HepG2 (cell line): Measurements from ENCODE around the gene PRICKLE2. TPM values are rescaled to one million over a fixed set of nuclear protein-coding genes. Genes with fewer than 3 reads are reported as not detected.
A peak's percentile ranks its signal among the peaks of the same experiment; 100 is the strongest.

ENCODE experiments used
- ATAC-seq: fragments of 200-7000 bp; cut with Tn5 transposase; 3 replicates; pipeline ENCODE4 v1.9.1; 2020; ENCODE audit warnings: mild to moderate bottlenecking, moderate library complexity
- BruUV-seq: library from RNA; stranded (reverse); fragments of 400-500 nt; replicated peaks from 2 replicates; lab custom pipeline; 2021; lab: Mats Ljungman, UMichigan
- CTCF ChIA-PET: fragments of 300-600 bp; formaldehyde crosslinking; extraction: SDS; loops from one replicate; lab custom pipeline; 2021; ENCODE audit warnings: low total read pairs, inconsistent platforms, low intra/inter-chr PET ratio; lab: Yijun Ruan, JAX
- POLR2A ChIA-PET: fragments of 350-600 bp; sonication (Branson Sonifier 250); formaldehyde crosslinking; loops from one replicate; lab custom pipeline; 2020; ENCODE audit warnings: antibody characterized with exemption, inconsistent platforms; lab: Yijun Ruan, JAX
- DNase-seq: peaks from one replicate; pipeline ENCODE4 v3.0.0-alpha.2; 2015; ENCODE audit warnings: low spot score
- FAIRE-seq: peaks from 3 replicates; lab custom pipeline; 2011; peaks lifted over from hg19 to GRCh38; lab: Jason Lieb, UNC
- H2AFZ ChIP-seq: one replicate; pipeline ENCODE4 v1.6.1; 2011; ENCODE audit warnings: low read length, inconsistent platforms
- H3K27ac ChIP-seq: fragments of 300-600 bp; 3 replicates; pipeline ENCODE4 v1.8.0; 2011; ENCODE audit warnings: mixed run types, mild to moderate bottlenecking, mixed read lengths, low read length, inconsistent platforms; ENCODE audit not compliant: insufficient read depth; ENCODE audit errors: extremely low read length
- H3K27me3 ChIP-seq, 2 experiments: fragments of 200-600 bp in 1 of 2; 2 replicates in 1 of 2; 3 replicates in 1 of 2; pipeline versions ENCODE4 v1.6.0 to v1.8.0; 2011; ENCODE audit warnings: low read length in 2 of 2, mild to moderate bottlenecking in 2 of 2, moderate library complexity in 2 of 2, inconsistent platforms in 1 of 2; ENCODE audit not compliant: insufficient read depth in 2 of 2, control insufficient read depth in 1 of 2
- H3K36me3 ChIP-seq, 2 experiments: fragments of 200-600 bp in 1 of 2; replicated peaks in 1 of 2; 2 replicates in 1 of 2; 3 replicates in 1 of 2; pipeline versions ENCODE4 v1.5.1 to v1.8.0; 2011; ENCODE audit warnings: low read length in 2 of 2, inconsistent platforms in 1 of 2; ENCODE audit not compliant: insufficient read depth in 2 of 2, control insufficient read depth in 1 of 2
- H3K4me1 ChIP-seq: 2 replicates; pipeline ENCODE4 v1.5.1; 2012; ENCODE audit warnings: low read length, inconsistent platforms; ENCODE audit not compliant: insufficient read depth
- H3K4me2 ChIP-seq: 2 replicates; pipeline ENCODE4 v1.6.0; 2011; ENCODE audit warnings: low read depth, low read length, inconsistent platforms
- H3K4me3 ChIP-seq, 3 experiments: fragments of 200-600 bp in 1 of 3; sonication (generic), shearing (Covaris generic) in 1 of 3; replicated peaks in 1 of 3; 2 replicates each; pipeline ENCODE4 v1.5.1; 2011 to 2016; ENCODE audit warnings: low read length in 3 of 3, inconsistent platforms in 2 of 3, low read depth in 2 of 3, mild to moderate bottlenecking in 2 of 3, control low read depth in 1 of 3, mixed read lengths in 1 of 3; ENCODE audit not compliant: insufficient read depth in 1 of 3
- H3K79me2 ChIP-seq: one replicate; pipeline ENCODE4 v1.6.1; 2011; ENCODE audit warnings: low read length, inconsistent platforms; ENCODE audit not compliant: insufficient read depth
- H3K9ac ChIP-seq: 2 replicates; pipeline ENCODE4 v1.6.0; 2011; ENCODE audit warnings: mild to moderate bottlenecking, low read depth, low read length, inconsistent platforms; ENCODE audit not compliant: insufficient read depth
- H3K9me3 ChIP-seq: 2 replicates; pipeline ENCODE4 v1.5.1; 2012; ENCODE audit warnings: mild to moderate bottlenecking, low read length
- H4K20me1 ChIP-seq: 2 replicates; pipeline ENCODE4 v1.6.0; 2011; ENCODE audit warnings: inconsistent platforms, mild to moderate bottlenecking, low read length, moderate library complexity; ENCODE audit not compliant: insufficient read depth
- NCOA2 ChIP-seq: sonication (generic); formaldehyde crosslinking; IDR thresholded peaks from 2 replicates; pipeline ENCODE4 v1.8.0; 2022; ENCODE audit warnings: inconsistent platforms
- TCF7L2 ChIP-seq: IDR thresholded peaks from 2 replicates; pipeline ENCODE4 v1.6.1; 2011; ENCODE audit warnings: mild to moderate bottlenecking, low read depth, low read length, moderate library complexity
- ZNF652 ChIP-seq: IDR thresholded peaks from 2 replicates; pipeline ENCODE4 v1.6.1; 2016; ENCODE audit warnings: low read depth, borderline replicate concordance
- WGBS: methylation state at CpG from one replicate; pipeline ENCODE4 v1.1.6; 2017; ENCODE audit warnings: low lambda C conversion rate; 5-methylcytosine and 5-hydroxymethylcytosine counted together
- in situ Hi-C: cut with HindIII; loops from 2 replicates; pipeline ENCODE4 v1.10.0; 2017; ENCODE audit warnings: low pct_unique_long_range_greater_than_20kb; ENCODE audit not compliant: extremely low pct_ligation_motif_present
- intact Hi-C: fragments of 100-400 bp; cut with micrococcal nuclease; formaldehyde crosslinking; loops from one replicate; pipeline ENCODE4 v1.10.0; 2022; ENCODE audit not compliant: unreplicated experiment
- polyA plus RNA-seq, 8 experiments: library from polyadenylated mRNA; depleted of rRNA in 3 of 8; stranded (reverse) in 7 of 8; unstranded in 1 of 8; fragments of >200 nt; fragmentation: Illumina TruSeq in 4 of 8; extraction: Trizol in 4 of 8; gene quantifications; 2 replicates each; pipeline versions ENCODE4 v1.2.1 to v1.2.3, GENCODE V29; 2011 to 2016; ENCODE audit warnings: low read depth in 4 of 8, missing spikeins in 1 of 8, mixed read lengths in 1 of 8; ENCODE audit not compliant: insufficient read depth in 1 of 8
- total RNA-seq, 5 experiments: library from RNA; depleted of rRNA; stranded (reverse); fragments of >200 nt; fragmentation: Illumina TruSeq; extraction: Trizol; gene quantifications; 2 replicates each; pipeline ENCODE4 v1.2.3, GENCODE V29; 2016; ENCODE audit warnings: low read depth in 1 of 5
- TF ChIP-seq, protein P1 (sequence below): IDR thresholded peaks from 2 replicates; pipeline ENCODE4 v1.6.1; 2016; ENCODE audit warnings: low read depth, missing genetic modification reagents, missing compliant biosample characterization

PRICKLE2 gene
- total and polyA plus RNA-seq, 2 of the 13 experiments (the other 11 are each of a cell fraction or from before 2014, with no cell fraction given): 0.01 to 0.07 TPM

- H3K4me2 ChIP-seq: no peak overlapping the region
- CTCF ChIA-PET: no interaction called here
- H3K27me3 ChIP-seq: no peaks in the 10 kb centered on the region; a peak in 1 of 5 replicates
- intact Hi-C loops (no loop called here), in situ Hi-C loops (no loop called here)
- no peak overlapping the region for H3K9ac ChIP-seq
- BruUV-seq: no TSS peak
- no peaks in the 10 kb centered on the region for H3K9me3 ChIP-seq
- DNase-seq (no peak), ATAC-seq (no peak), FAIRE-seq (no peak)
- WGBS: 19% methylated on average over 2 of the region's 2 CpGs
- H3K4me1 ChIP-seq: peaks cover 38% of the 10 kb centered on the region
- H3K36me3 ChIP-seq: no peaks in the 10 kb centered on the region
- no peaks in the 10 kb centered on the region for H3K79me2 ChIP-seq
- no peak overlapping the region for H2AFZ ChIP-seq
- H3K27ac ChIP-seq: no peak overlapping the region
- H3K4me3 ChIP-seq: no peak overlapping the region
- no peaks in the 10 kb centered on the region for H4K20me1 ChIP-seq
- POLR2A ChIA-PET: no interaction called here
- TF ChIP-seq TCF7L2: no peak
- TF ChIP-seq, protein P1, sequence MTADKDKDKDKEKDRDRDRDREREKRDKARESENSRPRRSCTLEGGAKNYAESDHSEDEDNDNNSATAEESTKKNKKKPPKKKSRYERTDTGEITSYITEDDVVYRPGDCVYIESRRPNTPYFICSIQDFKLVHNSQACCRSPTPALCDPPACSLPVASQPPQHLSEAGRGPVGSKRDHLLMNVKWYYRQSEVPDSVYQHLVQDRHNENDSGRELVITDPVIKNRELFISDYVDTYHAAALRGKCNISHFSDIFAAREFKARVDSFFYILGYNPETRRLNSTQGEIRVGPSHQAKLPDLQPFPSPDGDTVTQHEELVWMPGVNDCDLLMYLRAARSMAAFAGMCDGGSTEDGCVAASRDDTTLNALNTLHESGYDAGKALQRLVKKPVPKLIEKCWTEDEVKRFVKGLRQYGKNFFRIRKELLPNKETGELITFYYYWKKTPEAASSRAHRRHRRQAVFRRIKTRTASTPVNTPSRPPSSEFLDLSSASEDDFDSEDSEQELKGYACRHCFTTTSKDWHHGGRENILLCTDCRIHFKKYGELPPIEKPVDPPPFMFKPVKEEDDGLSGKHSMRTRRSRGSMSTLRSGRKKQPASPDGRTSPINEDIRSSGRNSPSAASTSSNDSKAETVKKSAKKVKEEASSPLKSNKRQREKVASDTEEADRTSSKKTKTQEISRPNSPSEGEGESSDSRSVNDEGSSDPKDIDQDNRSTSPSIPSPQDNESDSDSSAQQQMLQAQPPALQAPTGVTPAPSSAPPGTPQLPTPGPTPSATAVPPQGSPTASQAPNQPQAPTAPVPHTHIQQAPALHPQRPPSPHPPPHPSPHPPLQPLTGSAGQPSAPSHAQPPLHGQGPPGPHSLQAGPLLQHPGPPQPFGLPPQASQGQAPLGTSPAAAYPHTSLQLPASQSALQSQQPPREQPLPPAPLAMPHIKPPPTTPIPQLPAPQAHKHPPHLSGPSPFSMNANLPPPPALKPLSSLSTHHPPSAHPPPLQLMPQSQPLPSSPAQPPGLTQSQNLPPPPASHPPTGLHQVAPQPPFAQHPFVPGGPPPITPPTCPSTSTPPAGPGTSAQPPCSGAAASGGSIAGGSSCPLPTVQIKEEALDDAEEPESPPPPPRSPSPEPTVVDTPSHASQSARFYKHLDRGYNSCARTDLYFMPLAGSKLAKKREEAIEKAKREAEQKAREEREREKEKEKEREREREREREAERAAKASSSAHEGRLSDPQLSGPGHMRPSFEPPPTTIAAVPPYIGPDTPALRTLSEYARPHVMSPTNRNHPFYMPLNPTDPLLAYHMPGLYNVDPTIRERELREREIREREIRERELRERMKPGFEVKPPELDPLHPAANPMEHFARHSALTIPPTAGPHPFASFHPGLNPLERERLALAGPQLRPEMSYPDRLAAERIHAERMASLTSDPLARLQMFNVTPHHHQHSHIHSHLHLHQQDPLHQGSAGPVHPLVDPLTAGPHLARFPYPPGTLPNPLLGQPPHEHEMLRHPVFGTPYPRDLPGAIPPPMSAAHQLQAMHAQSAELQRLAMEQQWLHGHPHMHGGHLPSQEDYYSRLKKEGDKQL: no peak
- TF ChIP-seq NCOA2 (CRISPR knock-in tag): no peak
- 0 out of 2 replicates have a peak, but pooled peaks have one; percentile 45 for TF ChIP-seq ZNF652 (CRISPR knock-in tag)
These were observed 113.4 kb downstream of the PRICKLE2 start for GRCh38 chr3:64111872-64112271.
